NCI-H82 treated with DMSO at 0.1 percent for 48 hours (cell line): ENCODE results near the gene SPINT1.

Source experiments
- DNase-seq: peaks from one replicate; lab custom pipeline; 2025; ENCODE audit not compliant: unreplicated experiment; lab: John Stamatoyannopoulos, UW

Gene SPINT1, protein sequence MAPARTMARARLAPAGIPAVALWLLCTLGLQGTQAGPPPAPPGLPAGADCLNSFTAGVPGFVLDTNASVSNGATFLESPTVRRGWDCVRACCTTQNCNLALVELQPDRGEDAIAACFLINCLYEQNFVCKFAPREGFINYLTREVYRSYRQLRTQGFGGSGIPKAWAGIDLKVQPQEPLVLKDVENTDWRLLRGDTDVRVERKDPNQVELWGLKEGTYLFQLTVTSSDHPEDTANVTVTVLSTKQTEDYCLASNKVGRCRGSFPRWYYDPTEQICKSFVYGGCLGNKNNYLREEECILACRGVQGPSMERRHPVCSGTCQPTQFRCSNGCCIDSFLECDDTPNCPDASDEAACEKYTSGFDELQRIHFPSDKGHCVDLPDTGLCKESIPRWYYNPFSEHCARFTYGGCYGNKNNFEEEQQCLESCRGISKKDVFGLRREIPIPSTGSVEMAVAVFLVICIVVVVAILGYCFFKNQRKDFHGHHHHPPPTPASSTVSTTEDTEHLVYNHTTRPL

GRCh38 chr15:40843885-40844695 lies at the start of gene SPINT1:
SPINT1 (plus strand) TSS chr15:40844048; CDS start chr15:40844555, 507 bp downstream.
- DNase-seq, result no peak

GRCh38 chr15:40796041-40796440 lies 47.8 kb upstream of the SPINT1 start:
- no peak for DNase-seq

DNA sequence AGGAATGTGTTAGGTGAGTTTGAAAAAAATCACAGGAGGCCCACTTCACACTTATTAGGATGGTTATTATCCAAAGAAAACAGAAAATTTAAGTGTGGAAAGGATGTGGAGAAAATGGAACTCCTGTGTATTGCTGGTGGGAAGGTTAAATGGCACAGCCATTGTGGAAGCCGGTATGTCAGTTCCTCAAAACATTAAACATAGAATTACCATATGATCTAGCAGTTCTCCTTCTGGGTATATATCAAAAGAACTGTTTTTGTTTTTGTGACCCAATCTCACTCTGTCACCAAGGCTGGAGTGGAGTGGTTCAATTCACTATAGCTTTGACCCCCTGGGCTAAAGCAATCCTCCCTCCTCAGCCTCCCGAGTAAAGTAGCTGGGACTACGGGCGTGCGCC lies 47.3 kb upstream of the SPINT1 start:
- DNase-seq, result no peak

DNA sequence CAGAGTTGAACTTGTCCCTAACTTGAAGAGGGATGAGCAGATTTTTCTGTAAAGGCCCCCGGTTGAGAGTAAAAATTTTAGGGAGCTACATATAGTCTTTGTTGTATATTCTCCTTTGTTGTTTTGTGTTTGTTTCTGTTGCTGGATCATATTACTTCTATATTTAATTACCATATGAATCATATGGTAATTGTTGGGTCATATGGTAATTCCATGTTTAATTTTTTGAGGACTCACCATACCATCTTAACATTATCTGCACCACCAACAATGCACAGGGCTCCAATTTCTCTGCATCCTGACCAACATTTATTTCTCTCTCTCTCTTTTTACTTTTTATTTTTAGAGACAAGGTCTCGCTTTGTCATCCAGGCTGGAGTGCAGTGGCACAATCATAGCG lies 44.3 kb upstream of the SPINT1 start:
- no peak for DNase-seq

GRCh38 chr15:40803076-40803475 lies 40.8 kb upstream of the SPINT1 start:
- no peak for DNase-seq

DNA sequence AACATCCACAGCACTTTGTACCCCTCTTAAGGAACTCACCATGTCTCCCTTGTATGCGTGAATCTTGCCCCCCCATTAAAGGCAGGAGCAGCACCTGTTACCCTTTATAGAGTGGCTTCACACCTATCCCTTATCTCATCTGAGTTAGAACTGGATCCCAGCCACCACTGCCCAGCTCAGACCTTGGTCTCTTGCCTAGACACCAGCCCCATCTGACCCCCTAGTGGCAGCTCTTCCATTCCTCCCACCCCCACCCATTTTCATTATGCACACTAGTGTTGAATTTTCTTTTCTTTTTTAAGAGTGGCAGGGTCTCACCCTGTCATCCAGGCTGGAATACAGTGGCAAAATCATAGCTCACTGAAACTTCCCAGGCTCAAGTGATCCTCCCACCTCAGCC lies 40.2 kb upstream of the SPINT1 start:
- DNase-seq, result no peak

DNA sequence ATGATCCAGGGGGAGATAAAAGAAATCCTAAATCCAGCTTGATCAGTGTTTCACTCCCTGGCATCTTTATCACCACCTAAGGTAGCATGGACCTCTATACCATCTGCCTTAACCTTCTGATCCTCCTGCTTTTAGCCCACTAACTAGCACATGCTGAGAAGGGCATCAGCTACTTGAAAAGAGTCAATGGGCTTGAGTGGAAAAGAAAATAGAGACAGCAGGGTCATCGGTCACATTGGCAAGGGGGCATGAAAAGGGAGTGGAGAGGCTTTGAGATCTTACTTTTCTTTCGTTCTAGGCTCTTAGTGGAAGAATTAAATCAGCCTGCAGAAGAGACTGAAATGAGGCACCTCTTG lies 37.2 kb upstream of the SPINT1 start:
- no peak for DNase-seq

- DNase-seq, result peak; percentile 96
Observed at GRCh38 chr15:40807028-40807887, 36.6 kb upstream of the SPINT1 start, which contains the start of the genes DNAJC17 and ZFYVE19. DNAJC17 (minus strand) TSS chr15:40807473; CDS start chr15:40807446, 27 bp downstream. ZFYVE19 (plus strand) TSS chr15:40807089; CDS start chr15:40807590, 501 bp downstream.

DNA sequence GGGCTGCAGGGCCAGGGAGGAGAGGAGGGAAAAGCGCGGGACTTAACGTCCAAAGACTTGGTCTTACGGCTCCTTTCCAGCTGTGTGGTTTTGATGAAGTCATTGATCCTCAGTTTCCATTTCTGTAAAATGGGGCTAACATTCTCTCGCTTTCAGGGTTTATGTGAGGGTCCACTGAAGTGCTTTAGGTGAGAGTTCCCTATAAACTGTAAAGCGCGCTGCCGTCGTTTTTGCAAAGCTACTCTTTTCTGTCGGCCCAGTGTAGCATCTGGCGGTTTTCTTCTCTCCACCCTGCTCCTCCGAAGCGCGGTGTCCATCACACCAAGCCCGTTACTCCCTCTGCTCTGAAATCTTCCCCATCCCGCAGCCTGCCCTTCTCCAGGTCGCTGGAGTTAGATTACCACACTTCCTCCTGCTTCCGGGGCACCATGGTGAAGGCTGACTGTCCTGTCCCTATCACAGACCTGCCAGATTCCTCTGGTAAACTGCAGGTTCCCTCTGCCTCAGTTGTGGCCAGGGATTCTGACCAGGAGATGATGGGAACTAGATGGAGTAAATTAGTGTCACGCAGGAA lies 35.9 kb upstream of the SPINT1 start:
- no peak for DNase-seq

DNA sequence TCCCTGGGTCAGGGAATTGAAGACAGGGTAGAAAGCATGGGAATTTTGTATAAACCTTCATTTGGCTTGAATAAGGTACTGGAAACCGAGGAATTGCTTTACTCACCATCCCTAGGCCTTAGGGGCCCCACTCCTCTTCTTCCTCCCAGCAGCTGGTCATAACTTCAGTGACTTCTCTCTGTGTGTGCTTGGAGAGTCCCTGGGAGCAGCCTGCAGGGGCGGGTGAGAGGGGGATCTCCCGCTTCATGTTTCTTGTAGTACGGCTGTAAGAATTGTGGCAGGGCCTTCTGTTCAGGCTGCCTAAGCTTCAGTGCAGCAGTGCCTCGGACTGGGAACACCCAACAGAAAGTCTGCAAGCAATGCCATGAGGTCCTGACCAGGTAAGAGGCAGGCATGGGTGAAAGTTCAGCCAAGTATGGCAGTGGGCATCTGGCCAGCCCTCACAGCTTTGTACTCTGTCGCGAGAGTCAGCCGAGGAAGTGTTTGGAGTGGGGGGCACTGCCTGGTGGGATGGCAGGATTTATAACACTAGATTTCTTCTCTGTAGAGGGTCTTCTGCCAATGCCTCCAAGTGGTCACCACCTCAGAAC lies 34.9 kb upstream of the SPINT1 start:
- no peak for DNase-seq

DNA sequence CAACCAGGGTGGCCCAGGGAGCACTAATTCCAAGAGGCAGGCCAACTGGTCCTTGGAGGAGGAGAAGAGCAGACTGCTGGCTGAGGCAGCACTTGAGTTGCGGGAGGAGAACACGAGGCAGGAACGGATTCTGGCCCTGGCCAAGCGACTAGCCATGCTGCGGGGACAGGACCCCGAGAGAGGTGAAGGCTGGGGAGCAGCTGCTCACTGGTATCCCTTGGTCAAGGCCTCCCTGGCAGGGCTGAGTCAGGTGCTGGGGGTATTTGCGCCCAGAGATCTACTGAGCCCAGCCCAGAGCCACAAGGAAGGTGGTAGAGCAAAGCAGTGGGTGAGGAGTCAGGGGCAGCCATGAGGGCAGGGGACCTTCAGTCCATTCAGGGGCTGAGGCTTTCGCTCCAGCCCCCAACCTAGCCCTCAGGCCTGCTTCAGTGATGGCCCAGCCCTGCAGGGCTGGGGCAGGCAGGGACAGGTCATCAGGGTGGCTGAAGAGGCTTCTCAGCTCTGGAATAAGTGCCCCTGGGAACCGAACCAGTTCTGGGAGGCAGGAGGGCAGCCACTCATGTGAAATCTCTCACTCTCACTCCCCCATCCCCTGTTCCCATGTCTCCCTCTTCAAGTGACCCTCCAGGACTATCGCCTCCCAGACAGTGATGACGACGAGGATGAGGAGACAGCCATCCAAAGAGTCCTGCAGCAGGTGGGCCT lies 31.0 kb upstream of the SPINT1 start:
- DNase-seq, result no peak

DNA sequence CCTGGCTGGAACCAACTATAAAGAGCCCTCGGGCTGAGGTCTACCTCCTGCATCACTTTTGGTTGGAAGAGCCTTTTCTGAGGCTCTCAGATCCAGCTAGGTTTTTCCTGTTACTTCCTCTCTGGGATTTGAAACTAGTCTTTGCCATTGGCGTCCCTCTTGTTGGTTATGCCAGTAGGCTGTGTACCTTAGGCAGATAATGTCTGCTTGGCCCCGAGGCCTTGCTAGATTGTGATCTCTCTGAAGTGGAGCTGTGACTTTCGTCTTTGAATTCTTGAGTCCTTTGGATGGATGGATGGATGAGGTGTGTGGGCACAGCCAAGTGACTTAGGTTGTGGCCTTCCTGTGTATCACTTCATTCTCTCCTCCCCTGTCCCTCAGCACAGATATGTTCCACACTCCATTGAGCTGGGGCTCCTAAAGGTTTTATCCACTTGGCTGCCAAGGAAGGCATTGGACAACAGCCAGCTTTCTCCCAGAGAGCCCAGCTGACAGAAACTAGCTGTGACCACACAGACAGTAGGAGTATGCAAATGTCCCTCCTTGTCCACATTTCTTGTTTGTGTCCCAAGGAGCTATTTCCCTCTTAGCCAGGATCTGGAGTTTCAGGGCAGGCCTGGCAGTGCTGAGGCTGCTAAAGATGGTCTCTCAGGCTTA lies 28.7 kb upstream of the SPINT1 start:
- peak; percentile 15 for DNase-seq

GRCh38 chr15:40819048-40819447 lies 24.8 kb upstream of the SPINT1 start:
- DNase-seq, result no peak

DNA sequence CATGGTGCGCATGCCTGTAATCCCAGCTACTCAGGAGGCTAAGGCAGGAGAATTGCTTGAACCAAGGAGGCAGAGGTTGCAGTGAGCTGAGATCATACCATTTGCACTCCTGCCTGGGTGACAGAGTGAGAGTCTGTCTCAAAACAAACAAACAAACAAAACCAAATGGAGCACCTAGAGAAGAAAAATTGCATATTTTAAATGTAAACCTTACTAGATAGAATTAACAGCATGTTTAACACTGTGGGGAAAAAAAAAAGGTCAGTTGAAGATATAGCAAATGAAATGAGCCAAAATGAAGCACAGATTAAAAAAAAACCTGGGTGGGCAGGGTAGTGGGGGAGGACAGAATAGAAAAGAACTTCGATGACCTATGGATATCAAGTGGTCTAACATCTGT lies 22.7 kb upstream of the SPINT1 start:
- DNase-seq, result no peak

- DNase-seq, result no peak
Observed at GRCh38 chr15:40823572-40824343, 20.1 kb upstream of the SPINT1 start.

- no peak for DNase-seq
Observed at GRCh38 chr15:40825661-40826422, 18.0 kb upstream of the SPINT1 start.

GRCh38 chr15:40826423-40827075 lies 17.3 kb upstream of the SPINT1 start:
- no peak for DNase-seq
